Caki2 (cell line): ENCODE measurements around the gene MOCS3. TPM values are rescaled to one million over a fixed set of nuclear protein-coding genes. Genes with fewer than 3 reads are reported as not detected.
"Not testable (repeated sequence)": the region's sequence is repeated elsewhere in the genome, so short reads cannot be mapped to it uniquely, and the experiment has no call there.

ENCODE experiments used
- DNase-seq: peaks from one replicate; pipeline ENCODE4 v3.0.0-alpha.2; 2015; ENCODE audit warnings: low read depth
- in situ Hi-C: cut with HindIII; loops from 2 replicates; pipeline ENCODE4 v1.10.0; 2016; ENCODE audit warnings: low sequenced_read_pairs, low pct_unique_long_range_greater_than_20kb, mixed read lengths
- total RNA-seq: library from RNA; depleted of rRNA; stranded (reverse); fragments of >200 nt; shearing (Covaris generic); gene quantifications from 2 replicates; pipeline ENCODE4 v1.2.3, GENCODE V29; 2014; ENCODE audit warnings: low replicate concordance

Gene MOCS3
- total RNA-seq, 1 experiment from 2014 or later, result 17.2 TPM

DNA sequence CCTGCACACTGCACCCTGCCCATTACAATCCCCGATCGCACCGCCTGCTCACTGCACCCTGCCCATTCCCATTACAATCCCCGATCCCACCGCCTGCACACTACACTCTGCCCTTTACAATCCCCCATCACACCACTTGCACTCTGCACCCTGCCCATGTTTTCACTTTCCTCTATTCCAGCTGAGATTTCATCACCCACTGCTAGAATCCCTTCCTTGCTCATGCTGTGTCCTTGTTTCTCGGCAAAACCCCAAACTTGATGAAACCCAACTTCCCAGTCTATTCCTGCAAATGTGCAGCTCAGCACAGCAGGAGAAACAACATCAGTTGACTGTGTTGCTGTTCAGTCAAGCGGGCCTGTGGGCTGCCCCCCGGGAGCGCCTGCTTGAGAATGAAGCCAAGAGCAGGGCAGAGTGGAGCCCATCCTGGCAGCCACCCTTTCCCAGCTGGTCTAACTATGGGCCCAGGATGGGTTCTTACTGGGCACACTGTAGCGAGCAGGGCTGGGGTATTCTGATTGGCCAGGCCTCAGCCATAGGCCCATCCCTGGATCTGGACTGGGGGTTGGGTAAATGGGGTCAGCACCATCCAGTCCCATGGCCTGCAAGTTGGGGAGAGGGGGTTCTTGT lies 17.2 kb downstream of the MOCS3 start:
- DNase-seq, result no peak
- in situ Hi-C loops, result no loop called here

DNA sequence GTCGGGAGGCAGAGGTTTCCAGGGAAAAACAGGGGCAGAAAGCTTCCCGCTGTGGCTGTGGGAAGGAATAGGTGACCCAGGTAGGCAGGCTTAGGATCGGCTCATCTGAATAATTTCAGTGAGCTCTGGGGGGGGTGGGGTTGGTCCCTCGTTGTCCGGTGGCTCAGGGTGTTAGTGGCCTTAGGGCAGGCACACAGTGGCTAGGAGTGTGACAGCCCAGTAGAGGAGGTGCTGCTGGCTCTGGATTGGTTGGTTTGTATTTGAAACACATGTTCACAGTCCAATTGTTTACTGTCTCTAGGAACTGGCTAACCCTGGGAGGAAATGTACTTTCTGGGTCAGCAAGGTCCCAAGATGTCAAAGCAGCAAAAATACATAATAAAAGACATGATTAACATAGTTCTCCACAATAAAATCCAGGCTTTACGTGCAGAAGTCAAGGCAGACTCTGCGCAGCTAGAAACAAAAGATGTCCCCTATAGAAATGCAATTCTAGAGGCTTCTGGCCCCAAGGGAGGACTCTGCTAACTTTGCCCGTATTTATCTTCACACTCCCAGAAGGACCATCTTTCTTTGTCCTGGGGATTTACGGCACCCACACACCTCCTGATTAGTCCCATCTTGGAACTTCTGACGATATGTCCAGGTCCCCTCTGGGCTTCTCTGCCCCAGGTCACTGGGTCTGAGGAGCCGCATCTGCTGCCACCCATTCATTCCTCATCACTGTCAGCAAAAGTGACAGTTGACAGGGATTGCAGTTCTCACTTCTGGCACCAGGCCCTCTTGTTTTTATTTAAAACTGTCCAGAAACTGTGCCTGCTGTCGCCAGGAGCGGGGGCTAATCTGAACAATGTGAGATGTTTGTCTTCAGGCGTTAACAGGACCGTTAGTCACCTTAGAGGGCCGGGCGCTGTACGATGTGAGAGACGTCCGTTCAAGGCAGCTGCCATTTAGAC lies 18.7 kb downstream of the MOCS3 start:
- DNase-seq, result no peak
- in situ Hi-C loops, result no loop called here

DNA sequence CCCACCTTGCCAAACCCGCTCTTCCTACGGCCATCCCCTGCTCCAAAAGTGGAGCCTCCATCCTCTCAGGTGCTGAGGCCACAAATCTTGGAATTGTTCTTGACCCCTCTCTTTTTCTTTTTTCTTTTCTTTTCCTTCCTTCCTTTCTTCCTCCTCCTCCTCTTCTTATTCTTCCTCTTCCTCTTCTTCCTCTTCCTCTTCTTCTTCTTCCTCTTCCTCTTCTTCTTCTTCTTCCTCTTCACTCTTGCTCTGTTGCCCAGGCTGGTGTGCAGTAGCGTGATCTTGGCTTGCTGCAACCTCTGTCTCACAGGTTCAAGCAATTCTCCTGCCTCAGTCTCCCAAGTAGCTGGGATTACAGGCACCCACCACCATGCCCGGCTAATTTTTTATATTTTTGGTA lies 19.9 kb downstream of the MOCS3 start:
- DNase-seq, in situ Hi-C loops: not testable (repeated sequence)

- in situ Hi-C loops, result no loop called here
- peak; percentile 91 for DNase-seq
These were observed 21.6 kb downstream of the MOCS3 start for GRCh38 chr20:50980071-50980681.

GRCh38 chr20:50980851-50981713 lies 22.5 kb downstream of the MOCS3 start:
- in situ Hi-C loops, result no loop called here
- DNase-seq, result peak; percentile 52

DNA sequence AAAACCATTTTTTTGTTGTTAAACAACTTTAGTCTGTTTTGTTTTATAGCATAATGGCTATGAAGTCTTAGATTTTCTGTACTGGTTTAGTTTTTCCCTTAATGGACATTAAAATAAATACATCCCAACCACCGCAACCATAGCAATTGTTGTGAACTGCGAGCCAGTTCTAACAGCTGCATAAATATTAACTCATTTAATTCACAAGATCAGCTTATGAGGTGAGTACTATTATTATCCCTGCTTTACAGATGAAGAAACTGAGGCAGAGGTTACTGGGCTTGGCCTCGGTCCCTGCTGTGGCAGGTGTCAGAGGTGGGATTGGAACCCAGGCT lies 23.1 kb downstream of the MOCS3 start:
- no peak for DNase-seq
- in situ Hi-C loops, result no loop called here

DNA sequence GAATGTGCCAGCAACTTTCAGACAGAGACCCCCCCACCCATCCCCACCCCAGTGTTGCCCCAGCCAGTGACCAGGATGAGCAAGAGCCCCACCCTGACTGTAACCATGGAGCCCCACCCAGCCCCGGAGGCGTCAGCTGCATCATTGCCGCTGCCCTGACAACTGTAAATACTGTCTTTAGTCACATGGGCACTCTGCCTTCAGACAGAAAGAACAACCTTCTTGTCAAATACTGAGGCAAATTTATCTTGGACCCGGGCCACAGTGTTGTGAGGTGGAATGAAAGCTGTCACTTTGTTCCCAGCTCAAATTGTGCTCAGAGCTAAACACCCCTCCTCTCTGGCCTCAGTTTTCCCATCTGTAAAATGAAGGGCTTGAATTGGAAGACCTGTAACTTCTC lies 23.7 kb downstream of the MOCS3 start:
- in situ Hi-C loops, result no loop called here
- peak; percentile 64 for DNase-seq

DNA sequence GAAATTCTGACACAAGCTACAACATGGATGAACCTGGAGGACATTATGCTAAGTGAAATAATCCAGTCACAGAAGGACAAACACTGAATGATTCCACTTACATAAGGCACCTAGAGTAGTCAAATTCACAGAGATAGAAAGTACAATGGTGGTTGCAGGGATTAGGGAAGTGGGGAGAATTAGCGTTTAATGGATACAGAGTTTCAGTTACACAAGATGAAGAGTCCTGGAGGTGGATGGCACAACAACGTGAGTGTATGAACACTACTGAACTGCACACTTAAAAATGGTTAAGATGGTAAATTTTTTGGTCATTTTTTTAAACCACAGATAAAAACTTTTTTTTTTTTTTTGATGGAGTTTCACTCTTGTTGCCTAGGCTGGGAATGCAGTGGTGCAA lies 24.7 kb downstream of the MOCS3 start:
- in situ Hi-C loops, result no loop called here
- no peak for DNase-seq

DNA sequence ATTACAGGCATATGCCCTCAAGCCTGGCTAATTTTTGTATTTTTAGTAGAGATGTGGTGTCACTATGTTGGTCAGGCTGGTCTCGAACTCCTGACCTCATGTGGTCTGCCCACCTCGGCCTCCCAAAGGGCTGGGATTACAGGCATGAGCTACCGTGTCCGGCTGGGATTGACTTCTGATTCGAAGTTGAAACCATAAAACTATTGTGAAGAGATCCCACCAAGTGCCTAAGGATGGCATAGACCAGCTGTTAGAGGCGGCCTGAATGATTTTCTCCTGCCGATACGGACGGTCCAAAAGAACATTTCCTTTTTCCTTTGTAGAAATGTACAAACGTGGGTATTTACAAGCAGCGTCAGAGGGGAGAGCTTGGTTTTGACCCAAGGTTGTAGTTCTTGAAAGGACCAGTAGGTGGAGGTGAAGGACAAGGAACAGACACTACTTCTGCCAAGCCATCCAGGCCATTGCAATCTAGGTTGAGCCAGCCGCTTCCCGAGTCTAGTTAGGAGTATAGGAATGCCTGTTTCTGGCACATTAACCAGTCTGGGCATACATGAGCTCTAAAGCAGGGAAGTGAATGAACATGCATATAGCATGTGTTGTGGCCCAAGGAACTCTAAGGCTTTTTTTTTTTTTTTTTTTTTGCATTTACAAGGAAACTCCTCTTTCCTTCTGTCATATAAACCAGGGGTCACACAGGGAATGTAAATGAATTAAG lies 29.0 kb downstream of the MOCS3 start:
- in situ Hi-C loops, result no loop called here
- DNase-seq, result peak; percentile 71

- no peak for DNase-seq
- in situ Hi-C loops, result no loop called here
These were observed 32.5 kb downstream of the MOCS3 start for GRCh38 chr20:50991076-50991475.

- no peak for DNase-seq
- in situ Hi-C loops, result no loop called here
These were observed 33.7 kb downstream of the MOCS3 start for GRCh38 chr20:50992336-50992732.

DNA sequence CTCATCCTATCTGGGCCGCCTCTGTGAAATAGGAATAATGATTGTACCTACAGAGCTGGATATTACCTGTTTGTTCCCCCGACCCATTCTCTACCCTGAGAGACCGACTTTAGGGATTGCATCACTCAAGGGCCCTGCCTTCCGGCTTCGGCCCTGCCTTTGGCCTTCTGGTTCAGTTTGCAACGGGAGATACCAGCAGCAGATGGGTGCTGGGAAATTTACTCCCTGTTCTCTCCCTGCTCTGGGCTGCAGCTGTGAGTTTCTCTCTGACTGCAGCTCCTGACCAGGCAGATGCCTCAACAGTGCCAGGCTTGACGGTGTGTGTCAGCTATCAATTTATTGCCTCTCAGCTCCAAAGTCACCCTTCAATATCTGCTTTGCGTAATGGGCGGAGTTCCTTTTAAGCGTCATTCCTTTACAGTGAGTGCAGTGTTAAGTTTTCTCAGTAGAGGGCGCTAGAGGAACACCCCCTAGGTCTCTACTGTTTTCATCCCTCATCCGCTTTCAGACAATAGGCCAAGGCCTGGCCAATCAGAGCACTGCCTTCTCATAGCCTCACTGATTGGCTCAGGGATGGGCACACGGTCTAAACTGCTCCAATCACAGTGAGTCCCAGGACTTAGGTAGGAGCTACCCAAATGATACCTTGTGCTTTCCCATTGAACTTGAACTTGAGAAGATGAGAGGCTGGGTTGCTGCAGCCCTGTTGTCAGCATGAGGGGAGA lies 34.3 kb downstream of the MOCS3 start:
- in situ Hi-C loops, result no loop called here
- peak; percentile 67 for DNase-seq

DNA sequence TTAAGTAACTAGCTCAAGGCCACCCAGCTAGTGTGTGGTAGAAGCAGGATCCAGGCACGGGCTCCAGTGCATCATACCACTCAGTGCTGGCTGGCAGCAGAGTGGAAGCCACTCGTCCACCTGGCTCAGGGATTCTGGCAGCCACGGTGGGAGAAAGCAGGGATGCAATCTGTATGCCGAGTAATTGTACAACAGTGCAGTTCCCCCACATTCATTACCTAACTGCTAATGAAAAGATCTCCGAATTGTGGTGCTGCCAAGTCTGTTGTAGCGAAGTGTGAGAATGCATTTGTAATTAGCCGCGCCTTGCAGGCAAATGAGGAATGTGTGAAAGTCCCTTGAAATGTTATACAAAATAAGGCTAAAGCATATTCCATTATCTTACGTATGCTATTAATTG lies 35.3 kb downstream of the MOCS3 start:
- no peak for DNase-seq
- in situ Hi-C loops, result no loop called here

GRCh38 chr20:50995506-50995905 lies 36.9 kb downstream of the MOCS3 start:
- in situ Hi-C loops, result no loop called here
- DNase-seq, result no peak

DNA sequence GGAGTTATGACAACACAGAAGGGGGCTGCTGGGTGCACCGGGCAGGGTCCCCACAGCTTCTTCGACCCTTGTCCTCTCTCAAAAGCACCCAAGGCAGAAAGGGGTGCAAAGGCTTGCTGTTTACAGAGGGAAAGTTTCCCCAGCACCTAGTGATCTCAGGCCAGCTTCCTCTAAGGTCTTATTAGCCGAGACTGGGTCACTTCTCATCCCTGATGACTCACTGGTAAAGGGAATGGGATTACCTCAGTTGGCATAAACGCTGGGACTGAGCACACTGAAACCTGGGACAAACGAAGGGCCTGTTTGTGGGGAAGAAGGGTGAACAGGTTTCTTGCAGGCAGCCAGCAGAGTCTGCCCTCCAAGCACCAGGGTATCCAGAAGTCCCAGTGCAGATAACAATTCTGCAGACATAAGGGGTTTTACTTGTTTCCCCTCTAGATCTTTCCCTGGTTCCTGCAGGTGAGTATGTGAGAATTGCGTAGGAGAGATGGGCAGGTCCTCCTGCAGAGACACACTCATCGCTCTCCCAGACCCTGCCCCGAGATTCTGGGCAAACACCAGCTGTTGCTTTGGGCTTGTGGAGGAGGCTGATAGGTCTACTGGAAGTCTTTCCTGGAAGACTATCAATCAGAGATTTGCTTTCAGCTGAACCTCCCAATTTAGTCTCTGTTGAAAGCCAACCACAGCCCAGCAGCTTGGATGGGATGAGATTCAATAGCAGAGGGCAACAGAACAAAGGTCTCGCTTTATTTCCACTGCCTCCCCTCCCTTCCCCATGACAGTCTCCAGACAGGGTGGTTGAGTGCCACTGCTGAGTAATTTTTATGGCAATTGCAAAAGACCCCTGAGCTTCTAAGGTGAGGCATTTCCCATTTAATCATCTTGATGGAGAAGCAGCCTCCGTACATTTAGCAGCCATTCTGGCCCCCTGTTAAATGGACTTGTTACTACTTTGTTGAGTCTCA lies 38.6 kb downstream of the MOCS3 start:
- in situ Hi-C loops, result no loop called here
- DNase-seq, result no peak

DNA sequence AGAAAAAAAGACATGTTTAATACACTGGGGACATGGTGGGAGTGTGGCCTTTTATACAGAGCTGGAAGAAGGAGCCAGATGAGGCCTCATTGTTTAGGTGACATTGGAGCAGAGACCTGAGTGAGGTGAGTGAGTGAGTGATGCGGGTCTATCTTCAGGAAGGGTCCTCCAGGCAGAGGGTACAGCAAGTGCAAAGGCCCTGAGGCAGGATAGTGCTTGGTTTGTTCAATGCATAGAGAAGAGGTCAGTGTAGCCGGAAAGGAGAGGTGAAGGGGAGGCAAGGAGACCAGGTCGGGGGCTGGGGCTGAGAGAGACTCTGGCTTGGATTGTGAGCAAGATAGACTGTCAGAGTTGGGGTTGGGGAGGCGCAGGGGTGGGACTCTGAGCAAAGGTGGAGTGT lies 40.7 kb downstream of the MOCS3 start:
- in situ Hi-C loops, result no loop called here

More for the DNA sequence above, 40.7 kb downstream of the MOCS3 start:
- DNase-seq, result no peak
